Activated CD8-positive, alpha-beta memory T cell treated with anti-CD3 and anti-CD28 coated beads, Interleukin-2, amount 10 ng/mL, durations not matched to agents 7 days and 5 days (primary cell): ENCODE results near the gene PPM1H. TPM values are rescaled to one million over a fixed set of nuclear protein-coding genes. Genes with fewer than 3 reads are reported as not detected.
"Not testable (repeated sequence)": the region's sequence is repeated elsewhere in the genome, so short reads cannot be mapped to it uniquely, and the experiment has no call there.

ENCODE experiments used
- ATAC-seq: fragments of 150-1000 bp; cut with Tn5 transposase; one replicate; pipeline ENCODE4 v1.10.0; 2021; ENCODE audit warnings: moderate library complexity
- CTCF ChIA-PET: fragments of 350-600 bp; sonication (Branson Sonifier 250); formaldehyde crosslinking; loops from one replicate; lab custom pipeline; 2021; ENCODE audit warnings: antibody characterized with exemption; lab: Charles Lee
- DNase-seq: peaks from one replicate; pipeline ENCODE4 v3.0.0-alpha.2; 2020
- H3K27ac Mint-ChIP-seq: one replicate; pipeline ENCODE4 v1.8.0; 2021; ENCODE audit warnings: mild to moderate bottlenecking, mixed read lengths
- H3K27me3 Mint-ChIP-seq: one replicate; pipeline ENCODE4 v1.8.0; 2021; ENCODE audit warnings: mixed read lengths
- H3K36me3 Mint-ChIP-seq: one replicate; pipeline ENCODE4 v1.8.0; 2021; ENCODE audit warnings: mild to moderate bottlenecking, mixed read lengths
- H3K4me1 Mint-ChIP-seq: one replicate; pipeline ENCODE4 v1.8.0; 2021; ENCODE audit warnings: mixed read lengths
- H3K4me3 Mint-ChIP-seq: one replicate; pipeline ENCODE4 v1.8.0; 2021; ENCODE audit warnings: mild to moderate bottlenecking, moderate library complexity, mixed read lengths
- H3K9me3 Mint-ChIP-seq: one replicate; pipeline ENCODE4 v1.8.0; 2022; ENCODE audit warnings: low read depth, mixed read lengths
- total RNA-seq, 2 experiments: library from RNA; stranded (reverse); gene quantifications; one replicate each; pipeline ENCODE4 v1.2.3, GENCODE V29; 2021

The PPM1H gene, protein sequence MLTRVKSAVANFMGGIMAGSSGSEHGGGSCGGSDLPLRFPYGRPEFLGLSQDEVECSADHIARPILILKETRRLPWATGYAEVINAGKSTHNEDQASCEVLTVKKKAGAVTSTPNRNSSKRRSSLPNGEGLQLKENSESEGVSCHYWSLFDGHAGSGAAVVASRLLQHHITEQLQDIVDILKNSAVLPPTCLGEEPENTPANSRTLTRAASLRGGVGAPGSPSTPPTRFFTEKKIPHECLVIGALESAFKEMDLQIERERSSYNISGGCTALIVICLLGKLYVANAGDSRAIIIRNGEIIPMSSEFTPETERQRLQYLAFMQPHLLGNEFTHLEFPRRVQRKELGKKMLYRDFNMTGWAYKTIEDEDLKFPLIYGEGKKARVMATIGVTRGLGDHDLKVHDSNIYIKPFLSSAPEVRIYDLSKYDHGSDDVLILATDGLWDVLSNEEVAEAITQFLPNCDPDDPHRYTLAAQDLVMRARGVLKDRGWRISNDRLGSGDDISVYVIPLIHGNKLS
- under 1 TPM; 0.32 to 0.68 TPM for total RNA-seq

DNA sequence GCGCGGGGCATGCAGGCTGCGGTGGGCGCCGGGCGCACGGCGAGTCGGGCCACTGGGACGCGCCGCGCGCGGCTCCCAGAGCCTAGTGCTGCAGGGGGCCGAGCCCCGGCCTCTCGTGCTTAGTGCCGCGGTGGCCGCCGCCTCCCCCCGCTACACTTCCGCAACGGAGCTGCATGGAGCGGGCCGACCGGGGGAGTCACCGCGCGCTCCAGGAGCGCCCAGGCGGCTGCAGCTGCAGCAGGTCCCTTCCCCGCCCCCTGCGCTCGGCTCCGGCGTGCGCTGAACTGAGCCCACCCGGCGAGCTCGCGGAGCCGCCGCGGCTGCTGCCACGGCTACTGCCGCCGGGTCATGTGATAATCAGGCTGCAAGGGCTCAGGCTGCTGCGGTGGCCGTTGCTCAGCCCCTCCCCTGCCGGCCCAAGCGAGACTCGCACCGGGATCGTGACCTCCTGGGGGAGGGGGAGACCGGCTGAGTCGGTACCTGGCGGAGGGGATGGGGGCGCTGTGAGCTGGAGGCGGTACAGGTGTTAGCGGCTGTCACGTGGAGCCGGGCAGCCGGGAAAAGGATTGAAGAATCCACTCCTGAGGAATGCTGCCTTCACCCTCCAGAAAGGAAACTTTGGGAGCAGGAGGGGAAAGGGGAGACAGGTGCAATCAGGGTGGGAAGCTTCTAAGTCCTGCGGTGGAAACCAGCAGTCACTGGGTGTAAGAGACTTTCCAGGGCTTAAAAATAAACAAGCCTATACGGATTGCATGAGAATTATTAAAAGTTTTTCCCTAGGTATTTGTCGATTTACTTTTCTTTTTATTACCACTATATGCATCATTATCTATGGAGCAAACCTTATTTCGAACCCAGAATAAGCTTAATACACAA, at the start of gene PPM1H:
TSS of gene PPM1H (minus strand) at position 352 of the 876 bp plus-strand sequence. CDS start 414 bp downstream, outside the sequence.
- Mint-ChIP-seq H3K27me3 (peaks cover 47% of the 10 kb centered on the region), H3K27ac (no peak within 1 kb of the TSS)

DNA sequence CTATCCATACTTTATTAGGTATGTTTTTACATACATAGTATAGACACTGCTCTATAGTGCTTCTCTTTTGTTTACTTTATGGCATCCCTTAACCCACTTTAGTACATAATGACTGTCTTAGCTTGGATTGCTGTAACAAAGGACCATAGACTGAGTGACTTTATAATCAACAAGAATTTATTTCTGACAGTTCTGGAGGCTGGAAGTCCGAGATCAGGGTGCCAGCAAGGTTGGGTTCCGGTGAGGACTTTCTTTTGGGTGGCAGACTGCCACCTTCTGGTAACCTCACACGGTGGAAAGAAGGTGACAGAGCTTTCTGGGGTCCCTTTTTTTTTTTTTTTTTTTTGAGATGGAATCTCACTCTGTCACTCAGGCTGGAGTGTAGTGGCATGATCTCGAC, 48.6 kb upstream of the PPM1H start:
- H3K36me3 Mint-ChIP-seq = no peaks in the 10 kb centered on the region
- no peak overlapping the region for H3K4me3 Mint-ChIP-seq
- CTCF ChIA-PET = no interaction called here
- H3K27me3 Mint-ChIP-seq = peaks cover 5% of the 10 kb centered on the region
- DNase-seq = no peak
- no peaks in the 10 kb centered on the region for H3K9me3 Mint-ChIP-seq
- H3K27ac Mint-ChIP-seq = no peak overlapping the region
- no peak for ATAC-seq
- no peaks in the 10 kb centered on the region for H3K4me1 Mint-ChIP-seq

More for the DNA sequence above, at the start of gene PPM1H:
- CTCF ChIA-PET = no interaction called here
- Mint-ChIP-seq H3K4me3 (peak within 1 kb of the TSS; percentile 69), H3K9me3 (no peaks in the 10 kb centered on the region), H3K4me1 (peaks cover 7% of the 10 kb centered on the region), H3K36me3 (no peaks in the 10 kb centered on the region)
- DNase-seq (peak; percentile 50), ATAC-seq (peak; percentile 86)

DNA sequence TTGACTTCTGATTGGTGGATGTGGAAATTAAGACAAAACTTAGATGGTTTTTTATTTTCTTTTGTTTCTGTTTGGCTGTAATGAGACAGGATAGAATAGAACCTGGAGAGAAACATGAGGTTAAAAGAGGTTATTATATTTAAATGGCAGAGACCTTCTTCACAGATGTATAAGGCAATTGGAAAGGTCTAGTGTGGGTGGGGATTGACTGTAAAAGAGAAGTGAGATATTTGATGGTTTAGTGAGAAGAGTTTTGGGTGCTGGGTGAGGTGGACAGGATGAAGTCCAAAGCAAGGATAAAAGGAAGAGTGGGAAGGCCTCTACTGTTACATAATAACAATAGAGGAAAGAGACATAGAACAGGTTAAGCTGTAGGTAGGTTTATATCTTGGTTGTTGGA, 43.8 kb upstream of the PPM1H start:
- Mint-ChIP-seq H3K9me3 (no peaks in the 10 kb centered on the region), H3K4me3 (no peak overlapping the region), H3K27ac (no peak overlapping the region), H3K4me1 (no peaks in the 10 kb centered on the region), H3K36me3 (no peaks in the 10 kb centered on the region), H3K27me3 (peaks cover 3% of the 10 kb centered on the region)
- no peak for ATAC-seq
- CTCF ChIA-PET = no interaction called here
- no peak for DNase-seq

DNA sequence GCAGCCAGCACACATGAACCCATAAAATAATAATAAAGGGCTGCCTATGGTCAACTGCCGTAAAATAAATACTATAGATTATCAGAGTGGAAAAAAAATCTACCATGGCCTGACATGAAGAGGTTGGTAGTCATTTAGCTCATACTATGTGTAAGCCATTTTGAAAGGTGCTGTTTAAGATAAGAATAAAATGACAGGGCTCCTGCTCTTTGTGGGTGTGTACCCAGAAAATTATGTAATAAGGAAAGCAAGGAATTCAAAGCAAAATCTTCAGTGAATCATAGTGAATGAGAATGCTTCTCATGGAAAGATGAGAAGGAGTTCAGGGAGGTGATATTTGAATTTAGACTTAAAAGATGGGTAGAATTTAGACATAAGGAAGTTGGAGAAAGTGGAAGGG, 42.9 kb upstream of the PPM1H start:
- DNase-seq = no peak
- Mint-ChIP-seq H3K4me1 (no peaks in the 10 kb centered on the region), H3K27me3 (peaks cover 7% of the 10 kb centered on the region), H3K9me3 (no peaks in the 10 kb centered on the region), H3K36me3 (no peaks in the 10 kb centered on the region), H3K4me3 (no peak overlapping the region), H3K27ac (no peak overlapping the region)
- ATAC-seq = no peak
- CTCF ChIA-PET = no interaction called here

DNA sequence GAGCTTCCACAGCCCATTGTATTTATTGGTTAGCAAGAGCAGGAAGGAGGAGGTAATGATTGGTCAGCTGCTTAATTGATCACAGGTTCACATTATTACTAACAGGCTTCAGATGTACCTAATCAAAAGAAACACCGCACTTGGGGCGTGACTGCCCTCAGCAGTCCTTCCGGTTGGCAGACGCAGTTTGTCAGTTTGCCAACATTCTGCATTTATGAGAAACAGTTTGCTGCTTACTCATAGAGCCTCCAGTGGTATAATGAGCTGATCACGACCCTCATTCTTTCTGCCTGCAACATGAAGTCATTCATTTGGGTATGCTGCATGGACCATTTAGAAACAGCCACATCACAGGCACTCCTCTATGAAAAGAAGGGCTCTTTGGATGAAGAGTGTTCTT, 42.5 kb upstream of the PPM1H start:
- Mint-ChIP-seq H3K9me3 (no peaks in the 10 kb centered on the region), H3K36me3 (no peaks in the 10 kb centered on the region), H3K27ac (no peak overlapping the region), H3K27me3 (peaks cover 7% of the 10 kb centered on the region), H3K4me1 (no peaks in the 10 kb centered on the region), H3K4me3 (no peak overlapping the region)
- DNase-seq (no peak), ATAC-seq (no peak)
- CTCF ChIA-PET = no interaction called here

DNA sequence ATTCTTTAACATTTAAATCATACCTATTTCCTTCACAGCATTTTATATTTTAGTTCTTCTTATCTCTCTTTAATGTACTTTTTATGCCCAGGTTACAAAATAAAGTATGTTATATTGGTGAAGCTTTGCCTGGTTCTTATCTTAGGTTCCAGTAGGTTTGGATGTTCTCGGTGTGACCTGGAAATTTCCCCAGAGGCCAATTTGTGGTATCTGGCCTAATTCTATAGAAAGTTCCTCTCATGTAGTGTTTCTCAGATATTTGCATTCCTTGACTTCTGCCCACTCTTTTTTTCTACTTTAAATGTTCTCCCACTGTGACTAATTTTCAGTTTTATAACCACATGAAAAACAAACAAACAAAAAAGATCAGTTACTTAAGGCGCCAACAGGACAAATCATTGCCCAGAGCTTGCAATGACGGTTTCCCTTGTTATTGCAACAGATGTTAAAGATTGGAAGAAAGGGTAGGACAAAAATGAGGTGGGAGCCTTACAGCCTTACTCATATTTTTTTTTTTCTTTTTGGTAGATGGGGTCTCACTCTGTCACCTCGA, 41.2 kb upstream of the PPM1H start:
- no peak for DNase-seq

DNA sequence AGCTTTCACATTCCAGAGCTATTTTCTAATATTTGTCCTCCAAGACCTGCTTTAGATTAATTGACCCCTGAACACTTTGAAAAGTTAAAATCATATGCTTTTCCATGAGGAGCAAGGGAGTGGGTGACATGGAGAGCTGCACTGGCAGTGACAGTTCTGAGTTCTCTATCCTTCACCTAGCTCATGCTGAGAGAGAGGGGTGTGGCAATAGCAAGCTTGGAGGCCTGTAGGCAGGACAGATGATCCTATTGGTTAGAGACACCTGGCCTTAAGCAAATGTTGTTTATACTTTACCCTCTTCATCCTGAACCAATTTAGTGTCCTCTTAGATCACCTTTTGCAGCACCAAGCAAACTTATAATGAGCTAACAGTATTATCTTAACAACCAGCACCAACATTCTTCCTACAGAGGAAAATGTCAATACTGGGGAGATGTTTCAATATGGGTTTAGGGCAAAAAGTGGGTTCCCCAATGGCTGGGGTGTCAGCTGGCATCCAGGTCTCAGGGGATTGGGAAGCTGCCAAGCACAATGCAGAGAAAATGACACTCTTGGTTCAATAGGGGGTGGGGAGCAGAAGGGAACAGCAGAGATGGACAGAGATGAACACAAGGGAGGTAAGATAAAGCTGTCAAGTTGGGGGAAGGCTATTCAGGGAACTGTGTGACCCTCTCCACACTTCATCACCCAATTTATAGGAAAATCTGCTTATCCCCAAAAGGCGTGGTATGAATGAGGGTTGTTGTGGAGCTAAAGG, 37.0 kb upstream of the PPM1H start:
- DNase-seq = no peak
- CTCF ChIA-PET = no interaction called here
- no peaks in the 10 kb centered on the region for H3K36me3 Mint-ChIP-seq
- H3K9me3 Mint-ChIP-seq = no peaks in the 10 kb centered on the region
- H3K27ac Mint-ChIP-seq = no peak overlapping the region
- no peak overlapping the region for H3K4me3 Mint-ChIP-seq
- H3K4me1 Mint-ChIP-seq = no peaks in the 10 kb centered on the region
- no peak for ATAC-seq
- peaks cover 14% of the 10 kb centered on the region for H3K27me3 Mint-ChIP-seq

More for the DNA sequence above, 41.2 kb upstream of the PPM1H start:
- no peak overlapping the region for H3K4me3 Mint-ChIP-seq
- H3K36me3 Mint-ChIP-seq = no peaks in the 10 kb centered on the region
- H3K27me3 Mint-ChIP-seq = peaks cover 7% of the 10 kb centered on the region
- ATAC-seq = no peak
- no peak overlapping the region for H3K27ac Mint-ChIP-seq
- CTCF ChIA-PET = no interaction called here
- H3K9me3 Mint-ChIP-seq = no peaks in the 10 kb centered on the region
- H3K4me1 Mint-ChIP-seq = no peaks in the 10 kb centered on the region

DNA sequence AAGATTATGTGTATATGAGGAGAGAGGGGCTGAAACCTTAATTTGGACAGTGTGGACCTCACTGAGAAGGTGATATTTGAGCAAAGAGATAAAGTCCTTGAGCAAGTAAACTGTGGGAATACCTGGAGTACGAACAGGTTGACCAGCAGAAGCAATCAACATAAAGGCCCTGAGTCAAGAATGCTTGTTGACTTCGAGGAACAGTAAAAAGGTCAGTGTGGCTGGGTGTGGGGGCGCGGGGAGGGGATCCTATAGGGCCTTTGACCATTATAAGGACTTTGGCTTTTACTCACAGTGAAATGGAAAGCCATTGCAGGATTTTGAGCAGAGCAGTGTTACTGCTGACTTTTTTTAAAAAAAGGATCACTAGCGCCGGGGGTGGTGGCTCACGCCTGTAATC, 34.7 kb upstream of the PPM1H start:
- Mint-ChIP-seq H3K4me1 (peaks cover 2% of the 10 kb centered on the region), H3K27ac (no peak overlapping the region), H3K36me3 (no peaks in the 10 kb centered on the region), H3K9me3 (no peaks in the 10 kb centered on the region), H3K4me3 (no peak overlapping the region), H3K27me3 (peaks cover 14% of the 10 kb centered on the region)
- ATAC-seq (no peak), DNase-seq (no peak)
- CTCF ChIA-PET = no interaction called here

DNA sequence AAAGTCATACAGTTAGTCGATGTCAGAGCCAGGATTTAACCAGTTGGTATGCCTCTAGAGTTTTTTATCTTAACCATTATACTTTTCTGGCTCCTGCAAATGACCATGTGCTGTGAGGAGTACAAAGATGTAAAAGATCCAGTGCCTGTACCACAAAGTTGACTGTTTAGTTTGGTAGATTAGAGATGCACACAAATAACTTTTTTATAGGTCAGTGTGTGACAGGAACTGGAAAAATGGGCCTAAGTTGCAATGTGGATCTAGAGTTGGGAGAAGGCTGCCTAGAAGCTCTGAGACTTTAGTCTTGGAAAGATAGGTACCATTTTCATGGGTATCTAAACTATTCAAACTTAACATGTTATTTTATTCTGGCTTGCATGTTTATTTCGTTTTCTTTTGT, 32.8 kb upstream of the PPM1H start:
- DNase-seq = no peak
- no peak overlapping the region for H3K27ac Mint-ChIP-seq
- H3K4me3 Mint-ChIP-seq = no peak overlapping the region
- no peaks in the 10 kb centered on the region for H3K9me3 Mint-ChIP-seq
- H3K4me1 Mint-ChIP-seq = peaks cover 2% of the 10 kb centered on the region
- no peak for ATAC-seq
- CTCF ChIA-PET = no interaction called here
- H3K36me3 Mint-ChIP-seq = no peaks in the 10 kb centered on the region
- H3K27me3 Mint-ChIP-seq = peaks cover 7% of the 10 kb centered on the region

DNA sequence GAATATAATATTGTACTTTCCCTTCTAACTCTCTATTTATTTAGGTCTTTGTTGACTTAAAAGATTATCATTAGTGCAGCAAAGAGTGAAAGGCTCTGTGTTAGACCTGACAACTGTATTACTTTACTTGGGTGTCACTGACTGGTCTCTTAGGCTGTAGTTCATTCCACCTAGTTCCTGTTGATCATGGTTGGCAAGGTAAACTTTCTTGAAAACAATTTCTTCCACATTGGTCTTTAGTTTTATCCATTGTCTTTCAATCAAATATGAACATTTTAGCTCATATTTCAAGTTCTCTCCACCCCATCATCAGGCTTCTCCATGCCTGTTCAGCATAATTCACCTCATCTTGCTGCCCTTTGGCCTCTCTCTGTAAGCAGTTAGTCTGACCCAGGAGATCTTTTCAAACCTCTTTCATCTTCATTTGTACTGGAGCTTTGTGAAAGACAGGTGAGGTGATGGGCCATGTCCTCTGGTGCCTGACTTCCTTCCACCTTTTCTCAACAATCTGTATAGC, 32.1 kb upstream of the PPM1H start:
- Mint-ChIP-seq H3K4me1 (peaks cover 2% of the 10 kb centered on the region), H3K27me3 (peaks cover 7% of the 10 kb centered on the region), H3K36me3 (no peaks in the 10 kb centered on the region), H3K9me3 (no peaks in the 10 kb centered on the region), H3K27ac (no peak overlapping the region), H3K4me3 (no peak overlapping the region)
- DNase-seq (no peak), ATAC-seq (no peak)
- CTCF ChIA-PET = no interaction called here

DNA sequence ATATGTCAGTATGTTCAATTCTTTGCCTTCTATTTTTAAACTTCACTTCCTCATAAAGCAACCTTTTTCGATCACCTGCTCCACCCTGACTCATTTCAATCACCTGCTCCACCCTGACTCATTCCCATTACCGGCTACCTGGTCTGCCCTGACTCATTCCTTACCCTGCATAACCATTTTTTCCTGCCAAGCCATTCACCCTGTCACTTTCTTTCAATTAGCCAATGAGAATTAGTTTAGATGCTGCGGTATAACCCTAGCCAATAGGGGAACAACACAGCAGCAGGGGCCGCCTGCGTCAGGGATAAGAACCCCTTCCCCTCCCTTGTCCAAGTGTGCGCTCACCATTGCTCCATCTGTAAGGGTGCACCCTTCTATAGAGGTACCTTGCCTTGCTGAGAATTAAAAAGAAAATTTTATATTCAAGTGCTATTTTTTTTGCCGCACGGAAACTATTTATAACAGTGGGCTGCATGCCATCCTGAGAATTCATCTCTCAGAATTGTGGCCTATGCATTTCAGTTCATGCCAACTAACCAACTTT, 31.6 kb upstream of the PPM1H start:
- H3K4me3 Mint-ChIP-seq, H3K4me1 Mint-ChIP-seq, CTCF ChIA-PET, DNase-seq, H3K36me3 Mint-ChIP-seq, H3K9me3 Mint-ChIP-seq, H3K27me3 Mint-ChIP-seq, H3K27ac Mint-ChIP-seq, ATAC-seq: not testable (repeated sequence)

DNA sequence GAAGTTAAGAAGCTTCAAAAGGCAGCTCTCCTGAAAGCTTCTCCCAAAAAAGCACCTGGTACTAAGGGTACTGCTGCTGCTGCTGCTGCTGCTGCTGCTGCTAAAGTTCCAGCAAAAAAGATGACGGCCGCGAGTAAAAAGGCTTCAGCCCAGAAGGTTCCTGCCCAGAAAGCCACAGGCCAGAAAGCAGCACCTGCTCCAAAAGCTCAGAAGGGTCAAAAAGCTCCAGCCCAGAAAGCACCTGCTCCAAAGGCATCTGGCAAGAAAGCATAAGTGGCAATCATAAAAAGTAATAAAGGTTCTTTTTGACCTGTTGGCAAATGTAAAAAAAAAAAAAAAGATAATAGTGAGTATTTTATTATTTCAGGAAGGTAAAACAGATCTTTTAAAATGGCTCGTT, 30.8 kb upstream of the PPM1H start:
- H3K27me3 Mint-ChIP-seq, H3K27ac Mint-ChIP-seq, DNase-seq, CTCF ChIA-PET, H3K4me3 Mint-ChIP-seq, H3K9me3 Mint-ChIP-seq, H3K36me3 Mint-ChIP-seq, ATAC-seq, H3K4me1 Mint-ChIP-seq: not testable (repeated sequence)
